Tibial nerve (tissue), 4 donors: ENCODE measurements around the gene KHDC1L. TPM values are rescaled to one million over a fixed set of nuclear protein-coding genes. Genes with fewer than 3 reads are reported as not detected.
"Not testable (repeated sequence)": the region's sequence is repeated elsewhere in the genome, so short reads cannot be mapped to it uniquely, and the experiment has no call there.

Source experiments
- DNase-seq, 2 donors: peaks; one replicate each; pipeline ENCODE4 v3.0.0-alpha.2; 2019; ENCODE audit warnings: low spot score in 2 of 2
- H3K27ac ChIP-seq, 4 donors: fragments of 200-600 bp; sonication (generic) in 3 of 4; one replicate each; pipeline ENCODE4 v1.5.1; 2017 to 2019; ENCODE audit warnings: mild to moderate bottlenecking in 1 of 4
- H3K27me3 ChIP-seq, 2 donors: fragments of 200-600 bp; sonication (generic) in 1 of 2; one replicate each; pipeline versions ENCODE4 v1.5.1 to v1.6.0; 2017 to 2019
- H3K36me3 ChIP-seq, 3 donors: fragments of 200-600 bp; sonication (generic); one replicate each; pipeline ENCODE4 v1.5.1; 2018 to 2019
- H3K4me1 ChIP-seq, 4 donors: fragments of 200-600 bp; sonication (generic) in 3 of 4; one replicate each; pipeline ENCODE4 v1.5.1; 2017 to 2019
- H3K4me3 ChIP-seq, 4 donors: fragments of 200-600 bp; sonication (generic) in 3 of 4; one replicate each; pipeline ENCODE4 v1.5.1; 2017 to 2019; ENCODE audit warnings: mild to moderate bottlenecking in 1 of 4, moderate library complexity in 1 of 4
- H3K9me3 ChIP-seq, 4 donors: fragments of 200-600 bp; sonication (generic) in 3 of 4; one replicate each; pipeline ENCODE4 v1.5.1; 2017 to 2019
- CTCF ChIP-seq, 5 experiments: fragments of 200-600 bp in 3 of 5; fragments of 450-650 bp in 2 of 5; sonication (generic) in 3 of 5; IDR thresholded peaks; one replicate each; pipeline ENCODE4 v1.5.1; 2016 to 2019; ENCODE audit warnings: antibody characterized with exemption in 5 of 5, mild to moderate bottlenecking in 3 of 5, moderate library complexity in 2 of 5
- EP300 ChIP-seq, 2 donors: sonication (generic); formaldehyde crosslinking; IDR thresholded peaks; one replicate each; pipeline ENCODE4 v1.6.1; 2017; ENCODE audit warnings: antibody characterized with exemption in 2 of 2, mild to moderate bottlenecking in 1 of 2
- POLR2A ChIP-seq, 2 donors: fragments of 450-650 bp; IDR thresholded peaks; one replicate each; pipeline ENCODE4 v1.6.1; 2017; ENCODE audit warnings: antibody characterized with exemption in 2 of 2, mild to moderate bottlenecking in 2 of 2, moderate library complexity in 2 of 2
- WGBS, 2 donors: methylation state at CpG; one replicate each; pipeline ENCODE4 v1.1.5; 2018; 5-methylcytosine and 5-hydroxymethylcytosine counted together
- total RNA-seq, 4 donors: library from RNA; depleted of rRNA; stranded (reverse); fragments of >200 nt; gene quantifications; one replicate each; pipeline ENCODE4 v1.1.0, GENCODE V29; 2016

Gene KHDC1L, protein sequence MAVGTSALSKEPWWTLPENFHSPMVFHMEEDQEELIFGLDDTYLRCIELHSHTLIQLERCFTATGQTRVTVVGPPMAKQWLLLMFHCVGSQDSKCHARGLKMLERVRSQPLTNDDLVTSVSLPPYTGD
- total RNA-seq: under 1 TPM in 1 of 4 donors, not detected in 3; 0.84 TPM

DNA sequence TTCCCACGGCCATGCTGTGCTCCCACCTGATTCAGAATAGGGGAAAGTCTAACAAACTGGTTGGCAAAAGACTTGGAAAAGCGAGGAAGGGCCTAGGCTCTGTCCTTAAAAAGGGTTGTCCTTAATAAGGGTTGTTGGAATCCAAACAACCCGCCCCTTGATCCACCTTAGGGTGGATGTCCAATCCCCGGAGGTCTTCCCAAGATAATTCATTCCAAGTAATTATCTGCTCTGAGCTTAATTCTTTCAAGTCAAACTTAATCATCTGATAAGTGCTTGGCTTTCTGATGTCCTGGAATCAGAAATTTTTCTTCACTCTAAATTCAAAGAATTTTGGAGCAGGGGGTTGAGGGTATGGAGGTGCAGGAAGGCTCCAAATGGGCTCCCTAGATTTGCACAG lies at the start of gene KHDC1L:
Gene KHDC1L, minus strand, starts transcription at position 101 of the 400 bp plus-strand sequence. Its CDS starts 88 bp downstream, at position 13.
- no peak within 1 kb of the TSS for H3K4me3 ChIP-seq
- no peaks in the 10 kb centered on the region for H3K9me3 ChIP-seq
- H3K27me3 ChIP-seq: no peaks in the 10 kb centered on the region
- DNase-seq: no peak
- TF ChIP-seq EP300 (IDR thresholded peaks at IDR 0.05) (no peak), CTCF (IDR thresholded peaks at IDR 0.05) (no peak), POLR2A (IDR thresholded peaks at IDR 0.05) (no peak)
- H3K4me1 ChIP-seq: no peaks in the 10 kb centered on the region
- 80 to 94% methylated on average over 4 of the region's 4 CpGs for WGBS, 2 donors
- H3K36me3 ChIP-seq: no peaks in the 10 kb centered on the region
- H3K27ac ChIP-seq: no peak within 1 kb of the TSS

- WGBS, 2 donors: 94 to 98% methylated on average over 11 to 13 of the region's 13 CpGs
- not testable (repeated sequence) for H3K4me3 ChIP-seq, DNase-seq, H3K4me1 ChIP-seq, H3K9me3 ChIP-seq, H3K27ac ChIP-seq, H3K27me3 ChIP-seq
- peaks cover 0 to 43% (median 0%) of the 10 kb centered on the region in 3 donors for H3K36me3 ChIP-seq
Measured at GRCh38 chr6:73269296-73269695, 44.0 kb upstream of the KHDC1L start.

- not testable (repeated sequence) for H3K4me3 ChIP-seq, H3K4me1 ChIP-seq, H3K27me3 ChIP-seq, H3K27ac ChIP-seq, DNase-seq, H3K9me3 ChIP-seq
- H3K36me3 ChIP-seq: peaks cover 0 to 39% (median 0%) of the 10 kb centered on the region in 3 donors
- 90 to 94% methylated on average over 10 to 15 of the region's 27 CpGs for WGBS, 2 donors
Measured at GRCh38 chr6:73268896-73269295, 43.6 kb upstream of the KHDC1L start.

- Histone ChIP-seq H3K4me1 (peaks cover 0 to 20% (median 3%) of the 10 kb centered on the region in 4 donors), H3K36me3 (peaks cover 0 to 12% (median 0%) of the 10 kb centered on the region in 3 donors), H3K9me3 (no peaks in the 10 kb centered on the region), H3K27ac (no peak overlapping the region), H3K4me3 (no peak overlapping the region), H3K27me3 (no peaks in the 10 kb centered on the region)
- no peak for TF ChIP-seq CTCF (IDR thresholded peaks at IDR 0.05)
- TF ChIP-seq EP300 (IDR thresholded peaks at IDR 0.05): no peak
- TF ChIP-seq POLR2A (IDR thresholded peaks at IDR 0.05): no peak
- no peak for DNase-seq
- 98 to 100% methylated on average over 3 of the region's 3 CpGs for WGBS, 2 donors
Measured at GRCh38 chr6:73264446-73264845, 39.1 kb upstream of the KHDC1L start.

DNA sequence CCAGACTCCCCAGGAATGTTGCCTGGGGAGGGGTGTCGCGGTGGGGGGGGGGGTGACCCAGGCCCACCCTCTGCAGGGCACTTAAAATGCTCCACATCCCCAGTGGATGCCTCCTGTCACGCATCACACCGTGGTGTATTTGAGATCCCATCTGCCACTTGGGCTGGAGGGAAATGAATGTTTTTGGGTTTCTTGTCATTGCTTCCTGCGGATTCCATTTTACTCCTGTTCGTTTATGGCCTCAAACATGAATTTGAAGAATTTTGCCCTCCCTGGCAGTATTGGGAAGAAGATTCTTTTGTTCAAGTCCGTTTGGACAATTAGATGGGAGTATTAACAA lies 38.2 kb upstream of the KHDC1L start:
- no peak for DNase-seq
- WGBS, 2 donors: 27 to 30% methylated on average over 5 to 6 of the region's 7 CpGs
- Histone ChIP-seq H3K27ac (peak overlapping the region in 2 of 4 donors; percentile 71 to 74), H3K27me3 (no peaks in the 10 kb centered on the region), H3K9me3 (no peaks in the 10 kb centered on the region), H3K4me1 (peaks cover 0 to 20% (median 3%) of the 10 kb centered on the region in 4 donors), H3K36me3 (peaks cover 0 to 7% (median 0%) of the 10 kb centered on the region in 3 donors), H3K4me3 (peak overlapping the region; percentile 43 to 76 (median 65))
- no peak for TF ChIP-seq EP300 (IDR thresholded peaks at IDR 0.05)
- no peak for TF ChIP-seq POLR2A (IDR thresholded peaks at IDR 0.05)
- no peak for TF ChIP-seq CTCF (IDR thresholded peaks at IDR 0.05)

- no peaks in the 10 kb centered on the region for H3K27me3 ChIP-seq
- TF ChIP-seq POLR2A (IDR thresholded peaks at IDR 0.05) (no peak), CTCF (IDR thresholded peaks at IDR 0.05) (no peak), EP300 (IDR thresholded peaks at IDR 0.05) (no peak)
- no peak for DNase-seq
- H3K9me3 ChIP-seq: no peaks in the 10 kb centered on the region
- peak within 1 kb of the TSS in 2 of 4 donors; percentile 71 to 74 for H3K27ac ChIP-seq
- peak within 1 kb of the TSS; percentile 43 to 76 (median 65) for H3K4me3 ChIP-seq
- H3K4me1 ChIP-seq: peaks cover 0 to 20% (median 3%) of the 10 kb centered on the region in 4 donors
- peaks cover 0 to 1% (median 0%) of the 10 kb centered on the region in 3 donors for H3K36me3 ChIP-seq
- 2% methylated on average over 15 to 20 of the region's 63 CpGs for WGBS, 2 donors
Measured at GRCh38 chr6:73262671-73263569, 37.6 kb upstream of the KHDC1L start, which contains the start of gene KHDC1. TSS of gene KHDC1 (minus strand) at chr6:73263196. CDS start at chr6:73242517, 20,679 bp downstream.
